Heart left ventricle (tissue), 16 donors: ENCODE results near the gene GREB1. TPM values are rescaled to one million over a fixed set of nuclear protein-coding genes. Genes with fewer than 3 reads are reported as not detected.
A peak's percentile ranks its signal among the peaks of the same experiment; 100 is the strongest.

Experiments
- ATAC-seq, 4 donors: fragments of 200-7000 bp; cut with Tn5 transposase; one replicate each; pipeline ENCODE4 v1.9.1; 2020 to 2022; ENCODE audit warnings: moderate library complexity in 4 of 4, mild to moderate bottlenecking in 3 of 4, moderate number of reproducible peaks in 1 of 4
- DNase-seq, 5 donors: peaks; one replicate each; pipeline ENCODE4 v3.0.0-alpha.2; 2020
- H3K27ac ChIP-seq, 12 donors: fragments of 200-600 bp; sonication (generic) in 4 of 12; one replicate each; pipeline versions ENCODE4 v1.5.0 to v1.8.0; 2016 to 2022; ENCODE audit warnings: mild to moderate bottlenecking in 2 of 12
- H3K27me3 ChIP-seq, 9 donors: fragments of 200-600 bp; sonication (generic) in 2 of 9; one replicate each; pipeline versions ENCODE4 v1.5.1 to v1.8.0; 2016 to 2022; ENCODE audit warnings: mild to moderate bottlenecking in 3 of 9
- H3K36me3 ChIP-seq, 9 donors: fragments of 200-600 bp; sonication (generic) in 2 of 9; one replicate each; pipeline versions ENCODE4 v1.5.0 to v1.8.0; 2018 to 2022; ENCODE audit warnings: mild to moderate bottlenecking in 2 of 9
- H3K4me1 ChIP-seq, 12 donors: fragments of 200-600 bp; sonication (generic) in 4 of 12; one replicate each; pipeline versions ENCODE4 v1.5.0 to v1.8.0; 2016 to 2022; ENCODE audit warnings: mild to moderate bottlenecking in 3 of 12
- H3K4me3 ChIP-seq, 12 donors: fragments of 200-600 bp; sonication (generic) in 4 of 12; one replicate each; pipeline versions ENCODE4 v1.5.0 to v1.8.0; 2017 to 2022; ENCODE audit warnings: mild to moderate bottlenecking in 9 of 12, moderate library complexity in 4 of 12
- H3K9me3 ChIP-seq, 12 donors: fragments of 200-600 bp; sonication (generic) in 4 of 12; one replicate each; pipeline versions ENCODE4 v1.5.0 to v1.8.0; 2016 to 2022; ENCODE audit warnings: mild to moderate bottlenecking in 1 of 12
- POLR2A ChIP-seq, 2 donors: fragments of 450-650 bp; IDR thresholded peaks; one replicate each; pipeline ENCODE4 v1.6.1; 2017; ENCODE audit warnings: antibody characterized with exemption in 2 of 2, mild to moderate bottlenecking in 2 of 2, moderate library complexity in 2 of 2
- WGBS, 4 donors: extraction: QIAGEN DNeasy Blood & Tissue Kit in 2 of 4; methylation state at CpG; one replicate each; pipeline versions ENCODE4 v1.1.5 to v1.1.7; 2013 to 2018; 5-methylcytosine and 5-hydroxymethylcytosine counted together
- intact Hi-C, 10 donors: fragments of 100-400 bp; cut with DNase I; formaldehyde crosslinking; loops; one replicate each; pipeline versions ENCODE4 v1.11.1 to v1.14.2; 2022
- polyA plus RNA-seq, 2 donors: library from polyadenylated mRNA; stranded (reverse); fragments of 200-250 nt; gene quantifications; one replicate each; pipeline ENCODE4 v1.2.3, GENCODE V29; 2013
- total RNA-seq, 9 donors: library from RNA; depleted of rRNA in 2 of 9; stranded (reverse); fragments of >200 nt in 2 of 9; fragmentation: NEBNext Ultra II Directional in 3 of 9; extraction: Animal tissue kit (Norgen Biotek cat#: 25700) in 3 of 9; gene quantifications; one replicate each; pipeline versions ENCODE4 v1.1.0 to v1.2.4, GENCODE V29; 2016 to 2023
- TF ChIP-seq, protein P1 (sequence below), 12 donors: fragments of 200-600 bp; sonication (generic) in 4 of 12; IDR thresholded peaks; one replicate each; pipeline versions ENCODE4 v1.5.0 to v1.8.0; 2018 to 2022; ENCODE audit warnings: antibody characterized with exemption in 12 of 12, mild to moderate bottlenecking in 5 of 12
- donor health status: ischemic (EF 13 %, LVEDD 7.1; RV severe dilation, severe dysfunction).
- donor health status: healthy with polysubstance abuse.
- donor health status: DM: no; HTN: yes; CAD: no.
- donor health status: DM: no; HTN: no; CAD: no.
- donor health status: ischemic (EF 25% LVEDD 6.9; RV normal size, moderate dysfunction).
- donor health status: ischemic (EF 25% LVEDD 5.7; RV mildly dilated, moderate dysfunction).
- donor health status: healthy.
- donor health status: DM: yes; HTN: yes; CAD: no.
- donor health status: ischemic (EF 35%, LVEDD 5.7; RV mildly dilated, moderate dysfunction).
- donor health status: nonischemic (EF 11% LVEDD 7.7; RV severe dilation, severe dysfunction).
- donor health status: DM: yes; HTN: yes; CAD: no.
- donor health status: PGD.
- donor health status: ischemic (EF 29% LVEDD 5.4; RV normal size, mild dysfunction).
- donor health status: nonischemic (EF 23%, LVEDD 6.1; RV moderate dilation, normal function).

Gene GREB1
- total and polyA plus RNA-seq, 11 donors = 1.4 to 11.5 (median 5.6) TPM

DNA sequence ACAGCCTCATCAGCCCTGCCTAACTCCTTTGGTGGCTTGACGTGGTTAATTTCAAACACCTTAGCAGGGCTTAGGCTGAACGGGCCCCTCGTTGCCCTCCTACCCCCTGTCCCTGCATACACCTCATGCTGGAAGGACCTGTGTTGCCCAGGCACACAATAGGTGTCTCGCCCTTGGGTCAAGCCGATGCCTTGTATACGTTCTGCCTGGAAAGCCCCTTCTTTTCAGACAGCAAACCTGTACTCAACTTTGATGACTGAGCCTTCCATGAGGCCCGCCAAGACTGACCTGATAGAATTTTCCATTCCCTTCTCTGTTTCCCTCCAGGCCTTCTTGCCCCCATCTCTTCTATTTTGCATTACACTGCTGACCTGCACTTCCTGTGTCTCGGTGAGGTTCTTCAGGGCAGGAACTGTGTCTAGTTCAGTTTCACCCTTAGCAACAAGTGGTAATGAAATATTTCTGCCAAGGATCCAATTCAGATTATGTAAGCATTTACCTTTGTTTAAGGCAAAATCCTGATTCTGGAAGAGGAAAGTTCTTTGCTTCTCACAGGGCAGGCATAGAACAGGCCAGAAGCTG is 7.9 kb downstream of the GREB1 start:
- intact Hi-C loops = no loop called here

DNA sequence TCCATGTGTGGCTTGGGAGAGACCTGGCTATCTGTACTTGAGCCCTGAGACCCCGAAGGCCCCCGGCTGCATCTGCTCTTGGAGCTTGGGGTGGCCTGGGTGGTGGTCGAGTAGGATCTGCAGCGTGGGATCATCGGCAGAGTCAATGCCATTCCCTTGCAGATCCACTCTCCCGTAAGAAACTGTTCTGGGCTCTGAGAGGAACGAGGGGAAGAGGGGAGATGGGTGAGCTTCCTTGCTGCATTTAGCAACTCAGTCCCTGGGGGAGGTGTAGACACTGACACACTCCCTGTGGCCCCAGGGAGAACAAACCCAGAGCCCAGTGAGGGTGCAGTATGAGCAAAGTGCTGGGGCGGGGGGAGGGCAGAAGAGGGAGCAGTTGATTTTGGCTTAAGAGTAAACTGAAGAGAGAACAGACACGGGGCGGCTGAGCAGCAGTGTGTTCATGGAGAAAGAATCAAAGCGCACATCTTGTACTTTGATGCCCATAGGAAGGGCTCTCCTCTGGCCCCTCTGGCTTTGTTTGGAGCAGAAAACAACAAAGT is 8.5 kb downstream of the GREB1 start:
- intact Hi-C loops = no loop called here
- DNase-seq (no peak), ATAC-seq (no peak)
- no peaks in the 10 kb centered on the region for H3K27me3 ChIP-seq
- no peaks in the 10 kb centered on the region for H3K36me3 ChIP-seq
- no peak for TF ChIP-seq POLR2A (IDR thresholded peaks at IDR 0.05)
- TF ChIP-seq, protein P1, sequence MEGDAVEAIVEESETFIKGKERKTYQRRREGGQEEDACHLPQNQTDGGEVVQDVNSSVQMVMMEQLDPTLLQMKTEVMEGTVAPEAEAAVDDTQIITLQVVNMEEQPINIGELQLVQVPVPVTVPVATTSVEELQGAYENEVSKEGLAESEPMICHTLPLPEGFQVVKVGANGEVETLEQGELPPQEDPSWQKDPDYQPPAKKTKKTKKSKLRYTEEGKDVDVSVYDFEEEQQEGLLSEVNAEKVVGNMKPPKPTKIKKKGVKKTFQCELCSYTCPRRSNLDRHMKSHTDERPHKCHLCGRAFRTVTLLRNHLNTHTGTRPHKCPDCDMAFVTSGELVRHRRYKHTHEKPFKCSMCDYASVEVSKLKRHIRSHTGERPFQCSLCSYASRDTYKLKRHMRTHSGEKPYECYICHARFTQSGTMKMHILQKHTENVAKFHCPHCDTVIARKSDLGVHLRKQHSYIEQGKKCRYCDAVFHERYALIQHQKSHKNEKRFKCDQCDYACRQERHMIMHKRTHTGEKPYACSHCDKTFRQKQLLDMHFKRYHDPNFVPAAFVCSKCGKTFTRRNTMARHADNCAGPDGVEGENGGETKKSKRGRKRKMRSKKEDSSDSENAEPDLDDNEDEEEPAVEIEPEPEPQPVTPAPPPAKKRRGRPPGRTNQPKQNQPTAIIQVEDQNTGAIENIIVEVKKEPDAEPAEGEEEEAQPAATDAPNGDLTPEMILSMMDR (IDR thresholded peaks at IDR 0.05) = no peak
- no peak overlapping the region for H3K4me3 ChIP-seq
- WGBS, 4 donors = 68 to 78% (median 71%) methylated on average over 9 to 11 of the region's 11 CpGs
- no peaks in the 10 kb centered on the region for H3K9me3 ChIP-seq
- H3K4me1 ChIP-seq = peaks cover 0 to 22% (median 9%) of the 10 kb centered on the region in 12 donors
- H3K27ac ChIP-seq = no peak overlapping the region

More for the DNA sequence above, 7.9 kb downstream of the GREB1 start:
- Histone ChIP-seq H3K4me3 (no peak overlapping the region), H3K27me3 (peaks cover 0 to 3% (median 0%) of the 10 kb centered on the region in 9 donors), H3K9me3 (no peaks in the 10 kb centered on the region), H3K4me1 (peaks cover 0 to 22% (median 9%) of the 10 kb centered on the region in 12 donors), H3K27ac (no peak overlapping the region), H3K36me3 (no peaks in the 10 kb centered on the region)
- no peak for TF ChIP-seq POLR2A (IDR thresholded peaks at IDR 0.05)
- TF ChIP-seq, protein P1 (IDR thresholded peaks at IDR 0.05) = no peak
- ATAC-seq (no peak), DNase-seq (no peak)
- 70 to 80% (median 79%) methylated on average over 8 of the region's 8 CpGs for WGBS, 4 donors

DNA sequence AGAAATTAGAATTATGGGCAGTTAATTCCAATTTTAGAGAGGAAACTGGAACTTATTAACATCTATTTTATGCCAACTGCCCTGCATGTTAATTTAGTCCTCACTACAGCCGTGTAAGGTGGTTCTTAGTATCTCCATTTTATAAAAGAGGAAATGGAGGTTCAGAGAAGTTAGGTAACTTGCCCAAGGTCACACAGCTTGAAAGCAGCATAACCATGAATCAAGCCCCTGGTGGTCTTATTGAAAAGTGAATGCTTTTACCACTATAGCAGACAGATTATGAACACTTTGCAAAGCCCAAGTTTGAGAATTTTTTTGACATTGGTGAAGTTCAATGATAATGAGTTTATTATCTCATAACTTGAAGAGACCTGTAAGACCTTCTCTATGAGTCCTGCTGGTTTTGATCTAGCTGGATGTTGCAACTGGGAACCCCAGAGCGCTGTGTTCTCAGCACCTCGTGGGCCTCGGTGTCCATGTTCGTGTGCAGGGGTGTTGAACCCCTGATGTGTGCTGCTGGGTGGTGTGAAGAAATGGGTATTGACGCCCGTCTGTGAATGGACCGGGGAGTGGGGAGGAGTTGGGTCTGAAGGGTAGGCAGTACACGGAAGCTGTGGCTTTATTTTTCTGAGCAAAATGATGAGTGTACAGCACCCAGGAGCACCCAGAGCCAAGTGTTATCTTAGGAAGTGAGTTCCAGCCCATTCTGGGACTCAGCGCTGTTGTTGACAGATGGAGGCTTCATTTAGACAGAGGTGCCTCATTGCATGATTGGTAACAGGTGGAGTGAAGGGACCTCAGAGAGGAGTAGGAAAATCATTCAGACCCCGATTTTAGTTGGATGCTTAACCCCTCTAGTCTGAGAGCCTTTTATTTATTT is 9.7 kb downstream of the GREB1 start:
- ATAC-seq (peak in 1 of 4 donors; percentile 31), DNase-seq (no peak)
- H3K27me3 ChIP-seq = no peaks in the 10 kb centered on the region
- 70 to 79% (median 77%) methylated on average over 11 of the region's 11 CpGs for WGBS, 4 donors
- no peaks in the 10 kb centered on the region for H3K9me3 ChIP-seq
- no peak overlapping the region for H3K27ac ChIP-seq
- no peak overlapping the region for H3K4me3 ChIP-seq
- H3K4me1 ChIP-seq = peaks cover 0 to 22% (median 9%) of the 10 kb centered on the region in 12 donors
- no peaks in the 10 kb centered on the region for H3K36me3 ChIP-seq
- intact Hi-C loops = no loop called here
- no peak for TF ChIP-seq POLR2A (IDR thresholded peaks at IDR 0.05)
- TF ChIP-seq, protein P1 (IDR thresholded peaks at IDR 0.05) = no peak

DNA sequence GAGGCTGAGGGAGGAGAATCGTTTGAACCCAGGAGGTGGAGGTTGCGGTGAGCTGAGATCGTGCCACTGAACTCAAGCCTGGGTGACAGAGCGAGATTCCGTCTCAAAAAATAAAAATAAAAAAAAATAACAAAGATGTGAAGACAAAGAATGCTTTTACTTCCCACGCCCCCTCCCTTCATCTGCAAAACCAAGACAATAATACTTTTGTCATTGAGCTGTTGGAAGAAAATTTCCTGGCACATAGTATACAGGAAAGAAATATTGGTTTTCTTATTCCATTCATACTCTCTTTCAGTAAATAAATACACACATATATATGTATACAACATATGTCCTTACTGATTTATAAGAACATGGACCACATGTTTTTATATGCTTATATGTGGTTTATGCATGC is 12.2 kb downstream of the GREB1 start:
- H3K4me1 ChIP-seq = peaks cover 0 to 6% (median 0%) of the 10 kb centered on the region in 12 donors
- no peaks in the 10 kb centered on the region for H3K27me3 ChIP-seq
- no peak for TF ChIP-seq POLR2A (IDR thresholded peaks at IDR 0.05)
- TF ChIP-seq, protein P1 (IDR thresholded peaks at IDR 0.05) = no peak
- H3K9me3 ChIP-seq = peaks cover 0 to 5% (median 0%) of the 10 kb centered on the region in 12 donors
- H3K27ac ChIP-seq = no peak overlapping the region
- intact Hi-C loops = no loop called here
- WGBS, 4 donors = 72 to 78% (median 75%) methylated on average over 6 of the region's 6 CpGs
- no peak overlapping the region for H3K4me3 ChIP-seq
- H3K36me3 ChIP-seq = no peaks in the 10 kb centered on the region
- ATAC-seq = no peak
- DNase-seq = no peak
